PC-9 (cell line): ENCODE results near the gene FARS2.

Source experiments
- CTCF ChIP-seq: fragments of 200-600 bp; sonication (generic); conservative IDR thresholded peaks from 2 replicates; pipeline ENCODE4 v1.6.1; 2017; ENCODE audit warnings: mixed run types, antibody characterized with exemption, mild to moderate bottlenecking, moderate library complexity
- EZH2 ChIP-seq: fragments of 200-600 bp; sonication (generic); IDR thresholded peaks from 2 replicates; pipeline ENCODE4 v1.8.0; 2017; ENCODE audit warnings: antibody characterized with exemption, low read depth

GRCh38 chr6:5294392-5295211, 33.3 kb downstream of the FARS2 start:
- no peak for TF ChIP-seq CTCF
- no peak for TF ChIP-seq EZH2
